Neural cell (in vitro differentiated cells): ENCODE measurements around the gene BANF1.

ENCODE experiments used
- CTCF ChIP-seq: fragments of 450-650 bp; IDR thresholded peaks from 2 replicates; pipeline ENCODE4 v1.5.1; 2014; ENCODE audit warnings: antibody characterized with exemption, mild to moderate bottlenecking, moderate library complexity; ENCODE audit not compliant: poor library complexity, severe bottlenecking
- EP300 ChIP-seq: fragments of 450-650 bp; conservative IDR thresholded peaks from 2 replicates; pipeline ENCODE4 v1.6.1; 2014; ENCODE audit warnings: antibody characterized with exemption, mild to moderate bottlenecking, moderate library complexity; ENCODE audit not compliant: poor library complexity, severe bottlenecking
- EZH2 ChIP-seq: fragments of 200-600, 300-800 bp; shearing (Covaris generic), sonication (generic); IDR thresholded peaks from 2 replicates; pipeline ENCODE4 v1.6.1; 2014; ENCODE audit warnings: antibody characterized with exemption, low read length, borderline replicate concordance, mild to moderate bottlenecking; ENCODE audit not compliant: insufficient read depth, poor library complexity, severe bottlenecking
- MXI1 ChIP-seq: fragments of 450-650 bp; conservative IDR thresholded peaks from 2 replicates; pipeline ENCODE4 v1.6.1; 2014; ENCODE audit warnings: antibody characterized with exemption, mild to moderate bottlenecking; ENCODE audit not compliant: poor library complexity, severe bottlenecking
- POLR2AphosphoS5 ChIP-seq: IDR thresholded peaks from 2 replicates; pipeline ENCODE4 v1.6.1; 2012
- RAD21 ChIP-seq: fragments of 450-650 bp; conservative IDR thresholded peaks from 2 replicates; pipeline ENCODE4 v1.6.1; 2014; ENCODE audit warnings: antibody characterized with exemption, mild to moderate bottlenecking, moderate library complexity
- REST ChIP-seq: IDR thresholded peaks from 2 replicates; pipeline ENCODE4 v1.6.1; 2012; ENCODE audit warnings: borderline replicate concordance
- SMC3 ChIP-seq: fragments of 450-650 bp; conservative IDR thresholded peaks from 2 replicates; pipeline ENCODE4 v1.6.1; 2014; ENCODE audit warnings: antibody characterized with exemption, mild to moderate bottlenecking, moderate library complexity; ENCODE audit not compliant: poor library complexity
- TAF1 ChIP-seq: IDR thresholded peaks from 2 replicates; pipeline ENCODE4 v1.6.1; 2012; ENCODE audit warnings: low read depth

DNA sequence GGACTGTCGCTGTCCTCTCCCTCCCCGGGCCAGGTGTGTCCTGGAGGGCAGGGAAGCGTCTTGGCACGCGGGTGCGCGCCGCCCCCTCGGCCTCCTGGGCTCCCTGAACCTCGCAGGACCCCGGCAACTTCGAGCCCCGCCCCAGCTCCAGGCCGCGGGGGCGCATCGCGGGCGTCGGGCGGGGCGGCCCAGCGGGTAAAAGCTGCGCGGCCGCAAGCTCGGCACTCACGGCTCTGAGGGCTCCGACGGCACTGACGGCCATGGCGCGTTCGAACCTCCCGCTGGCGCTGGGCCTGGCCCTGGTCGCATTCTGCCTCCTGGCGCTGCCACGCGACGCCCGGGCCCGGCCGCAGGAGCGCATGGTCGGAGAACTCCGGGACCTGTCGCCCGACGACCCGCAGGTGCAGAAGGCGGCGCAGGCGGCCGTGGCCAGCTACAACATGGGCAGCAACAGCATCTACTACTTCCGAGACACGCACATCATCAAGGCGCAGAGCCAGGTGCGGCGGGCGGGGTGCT lies 9.5 kb downstream of the BANF1 start, which contains the start of gene CST6:
- TF ChIP-seq CTCF, result no peak
- no peak for TF ChIP-seq EZH2
- TF ChIP-seq TAF1, result no peak
- no peak for TF ChIP-seq EP300
- TF ChIP-seq POLR2AphosphoS5, result no peak
- no peak for TF ChIP-seq SMC3
- no peak for TF ChIP-seq REST
- TF ChIP-seq MXI1, result no peak
- no peak for TF ChIP-seq RAD21
